Uterus (tissue), 2 donors: Measurements from ENCODE around the gene SIGLEC7.

ENCODE experiments used
- CTCF ChIP-seq, 4 experiments: fragments of 200-600 bp in 2 of 4; fragments of 450-650 bp in 2 of 4; sonication (generic) in 2 of 4; IDR thresholded peaks; one replicate each; pipeline ENCODE4 v1.5.1; 2016 to 2019; ENCODE audit warnings: antibody characterized with exemption in 4 of 4, mild to moderate bottlenecking in 2 of 4, moderate library complexity in 1 of 4
- POLR2A ChIP-seq, 2 donors: fragments of 450-650 bp; IDR thresholded peaks; one replicate each; pipeline ENCODE4 v1.6.1; 2016; ENCODE audit warnings: antibody characterized with exemption in 2 of 2, mild to moderate bottlenecking in 1 of 2, moderate library complexity in 1 of 2

- TF ChIP-seq CTCF (IDR thresholded peaks at IDR 0.05) (no peak), POLR2A (IDR thresholded peaks at IDR 0.05) (no peak)
These were observed 14.3 kb upstream of the SIGLEC7 start for GRCh38 chr19:51127755-51128154.
